Karpas-422 (cell line): ENCODE results near the gene FNIP1. TPM values are rescaled to one million over a fixed set of nuclear protein-coding genes. Genes with fewer than 3 reads are reported as not detected.
"Not testable (repeated sequence)": the region's sequence is repeated elsewhere in the genome, so short reads cannot be mapped to it uniquely, and the experiment has no call there.

Source experiments
- DNase-seq: peaks from one replicate; pipeline ENCODE4 v3.0.0-alpha.2; 2015
- H2AFZ ChIP-seq: fragments of 200-600 bp; sonication (generic); 2 replicates; pipeline ENCODE4 v1.6.1; 2014; ENCODE audit warnings: antibody characterized with exemption, low read length, mixed read lengths
- H3K27ac ChIP-seq: fragments of 200-600 bp; sonication (generic); 2 replicates; pipeline ENCODE4 v1.5.1; 2014; ENCODE audit warnings: mild to moderate bottlenecking, low read length, moderate library complexity
- H3K27me3 ChIP-seq: fragments of 200-600 bp; sonication (generic); 2 replicates; pipeline ENCODE4 v1.6.1; 2014; ENCODE audit warnings: low read length, mixed read lengths
- H3K36me3 ChIP-seq: fragments of 200-600 bp; sonication (generic); 2 replicates; pipeline ENCODE4 v1.6.1; 2014; ENCODE audit warnings: low read length, mixed read lengths; ENCODE audit not compliant: insufficient read depth
- H3K4me1 ChIP-seq: fragments of 200-600 bp; sonication (generic); 2 replicates; pipeline ENCODE4 v1.6.1; 2014; ENCODE audit warnings: mild to moderate bottlenecking, low read length, mixed read lengths
- H3K4me2 ChIP-seq: fragments of 200-600 bp; sonication (generic); 2 replicates; pipeline ENCODE4 v1.6.1; 2014; ENCODE audit warnings: low read length, low read depth, mild to moderate bottlenecking; ENCODE audit not compliant: poor library complexity, severe bottlenecking
- H3K4me3 ChIP-seq: fragments of 200-600 bp; sonication (generic); 2 replicates; pipeline ENCODE4 v1.5.1; 2014; ENCODE audit warnings: mild to moderate bottlenecking, antibody characterized with exemption, low read length, mixed read lengths
- H3K79me2 ChIP-seq: fragments of 200-600 bp; sonication (generic); 2 replicates; pipeline ENCODE4 v1.6.1; 2014; ENCODE audit warnings: mild to moderate bottlenecking, low read length, mixed read lengths
- H3K9ac ChIP-seq: fragments of 200-600 bp; sonication (generic); 2 replicates; pipeline ENCODE4 v1.6.0; 2014; ENCODE audit warnings: low read length
- H3K9me2 ChIP-seq: fragments of 200-600 bp; sonication (generic), shearing (Covaris generic); replicated peaks from 2 replicates; pipeline ENCODE4 v1.6.0; 2014; ENCODE audit warnings: mild to moderate bottlenecking, low read length, moderate library complexity; ENCODE audit not compliant: insufficient read depth
- H3K9me3 ChIP-seq: fragments of 300-700, 200-600 bp; sonication (generic); 2 replicates; pipeline ENCODE4 v1.6.1; 2014; ENCODE audit warnings: low read length, mixed read lengths
- H4K20me1 ChIP-seq: fragments of 200-600 bp; sonication (generic); 2 replicates; pipeline ENCODE4 v1.6.1; 2014; ENCODE audit warnings: mild to moderate bottlenecking, antibody characterized with exemption, low read length, low read depth; ENCODE audit not compliant: insufficient read depth
- total RNA-seq: library from RNA; depleted of rRNA; stranded (reverse); fragments of >200 nt; shearing (Covaris generic); gene quantifications from 2 replicates; pipeline ENCODE4 v1.2.3, GENCODE V29; 2014; ENCODE audit warnings: low replicate concordance

Gene FNIP1
- total RNA-seq, 1 experiment from 2014 or later = 56.2 TPM

GRCh38 chr5:131630208-131630962, 166.4 kb downstream of the FNIP1 start:
- Histone ChIP-seq H3K27me3 (no peaks in the 10 kb centered on the region), H3K36me3 (peaks cover 15% of the 10 kb centered on the region), H3K9me2 (no peaks in the 10 kb centered on the region), H4K20me1 (no peaks in the 10 kb centered on the region), H3K4me2 (peak overlapping the region; percentile 67), H3K27ac (no peak overlapping the region), H3K9ac (no peak overlapping the region), H3K4me3 (no peak overlapping the region), H3K4me1 (peaks cover 39% of the 10 kb centered on the region), H3K9me3 (no peaks in the 10 kb centered on the region), H3K79me2 (peaks cover 97% of the 10 kb centered on the region), H2AFZ (no peak overlapping the region)
- no peak for DNase-seq

DNA sequence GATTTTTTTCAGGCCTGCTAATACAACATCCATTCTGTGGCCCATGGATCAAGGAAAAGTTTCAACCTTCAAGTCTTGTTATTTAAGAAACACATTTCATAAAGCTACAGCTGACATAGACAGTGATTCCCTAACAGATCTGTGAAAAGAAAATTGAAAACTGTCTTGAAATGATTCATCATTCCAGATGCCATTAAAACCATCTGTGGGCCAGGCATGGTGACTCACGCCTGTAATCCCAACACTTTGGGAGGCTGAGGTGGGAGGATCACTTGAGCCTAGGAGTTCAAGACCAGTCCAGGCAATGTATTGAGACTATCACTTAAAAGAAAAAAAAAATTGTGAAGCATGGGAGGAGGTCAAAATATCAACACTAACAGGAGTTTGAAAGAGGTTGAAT, 167.8 kb downstream of the FNIP1 start:
- no peaks in the 10 kb centered on the region for H3K9me3 ChIP-seq
- no peak overlapping the region for H3K4me3 ChIP-seq
- H3K36me3 ChIP-seq = peaks cover 21% of the 10 kb centered on the region
- H3K9ac ChIP-seq = no peak overlapping the region
- no peak overlapping the region for H2AFZ ChIP-seq
- no peak for DNase-seq
- H3K4me1 ChIP-seq = peaks cover 39% of the 10 kb centered on the region
- no peak overlapping the region for H3K27ac ChIP-seq
- no peaks in the 10 kb centered on the region for H4K20me1 ChIP-seq
- no peaks in the 10 kb centered on the region for H3K9me2 ChIP-seq
- no peak overlapping the region for H3K4me2 ChIP-seq
- H3K27me3 ChIP-seq = no peaks in the 10 kb centered on the region
- peaks cover 100% of the 10 kb centered on the region for H3K79me2 ChIP-seq

GRCh38 chr5:131627207-131627865, 169.5 kb downstream of the FNIP1 start:
- Histone ChIP-seq H3K4me1 (peaks cover 28% of the 10 kb centered on the region), H3K4me2 (no peak overlapping the region), H3K36me3 (peaks cover 24% of the 10 kb centered on the region), H3K79me2 (peaks cover 100% of the 10 kb centered on the region), H4K20me1 (no peaks in the 10 kb centered on the region; the same call in 1 of the 2 replicates), H3K4me3 (no peak overlapping the region), H3K27ac (no peak overlapping the region), H3K9ac (no peak overlapping the region), H2AFZ (no peak overlapping the region), H3K27me3 (no peaks in the 10 kb centered on the region), H3K9me2 (no peaks in the 10 kb centered on the region), H3K9me3 (no peaks in the 10 kb centered on the region)
- DNase-seq = no peak

GRCh38 chr5:131622633-131623032, 174.2 kb downstream of the FNIP1 start:
- Histone ChIP-seq H3K4me2 (no peak overlapping the region), H3K27ac (no peak overlapping the region), H2AFZ (no peak overlapping the region), H3K9me3 (no peaks in the 10 kb centered on the region), H4K20me1 (peaks cover 17% of the 10 kb centered on the region; the same call in 1 of the 2 replicates), H3K27me3 (no peaks in the 10 kb centered on the region), H3K36me3 (peaks cover 38% of the 10 kb centered on the region), H3K4me1 (peaks cover 17% of the 10 kb centered on the region; the same call in 1 of the 2 replicates), H3K4me3 (no peak overlapping the region), H3K79me2 (peaks cover 100% of the 10 kb centered on the region), H3K9me2 (no peaks in the 10 kb centered on the region), H3K9ac (no peak overlapping the region)
- no peak for DNase-seq

DNA sequence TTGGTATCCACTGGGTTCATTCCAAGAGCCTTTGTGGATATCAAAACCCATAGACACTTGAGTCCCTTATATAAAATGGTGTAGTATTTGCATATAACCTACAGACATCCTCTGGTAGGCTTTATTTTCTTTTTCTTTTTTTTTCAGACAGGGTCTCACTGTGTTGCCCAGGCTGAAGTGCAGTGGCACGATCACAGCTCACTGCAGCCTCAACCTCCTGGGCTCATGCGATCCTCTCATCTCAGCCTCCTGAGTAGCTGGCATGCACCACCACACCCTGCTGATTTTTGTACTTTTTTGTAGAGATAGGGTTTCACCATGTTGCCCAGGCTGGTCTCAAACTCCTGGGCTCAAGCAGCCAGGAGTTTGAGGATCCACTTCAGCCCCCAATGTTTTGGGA, 175.7 kb downstream of the FNIP1 start:
- H3K9me3 ChIP-seq, H3K4me3 ChIP-seq, H3K27ac ChIP-seq, DNase-seq, H3K4me2 ChIP-seq, H2AFZ ChIP-seq, H3K27me3 ChIP-seq, H3K9ac ChIP-seq, H3K9me2 ChIP-seq: not testable (repeated sequence)
- Histone ChIP-seq H4K20me1 (peaks cover 20% of the 10 kb centered on the region; the same call in 1 of the 2 replicates), H3K36me3 (peaks cover 35% of the 10 kb centered on the region), H3K79me2 (peaks cover 100% of the 10 kb centered on the region), H3K4me1 (peaks cover 17% of the 10 kb centered on the region; the same call in 1 of the 2 replicates)

GRCh38 chr5:131619102-131619501, 177.7 kb downstream of the FNIP1 start:
- peaks cover 30% of the 10 kb centered on the region for H3K36me3 ChIP-seq
- no peaks in the 10 kb centered on the region for H3K9me3 ChIP-seq
- H3K9ac ChIP-seq = no peak overlapping the region
- H3K4me1 ChIP-seq = peaks cover 17% of the 10 kb centered on the region; the same call in 1 of the 2 replicates
- H3K27me3 ChIP-seq = no peaks in the 10 kb centered on the region
- peaks cover 30% of the 10 kb centered on the region for H4K20me1 ChIP-seq
- H3K4me3 ChIP-seq = no peak overlapping the region
- no peak for DNase-seq
- H3K9me2 ChIP-seq = no peaks in the 10 kb centered on the region
- H3K4me2 ChIP-seq = no peak overlapping the region
- peaks cover 100% of the 10 kb centered on the region for H3K79me2 ChIP-seq
- H3K27ac ChIP-seq = no peak overlapping the region
- H2AFZ ChIP-seq = no peak overlapping the region

- peaks cover 37% of the 10 kb centered on the region for H4K20me1 ChIP-seq
- peaks cover 19% of the 10 kb centered on the region for H3K36me3 ChIP-seq
- H3K27ac ChIP-seq = no peak overlapping the region
Observed at GRCh38 chr5:131617140-131617822, 179.5 kb downstream of the FNIP1 start.

GRCh38 chr5:131615957-131616356, 180.9 kb downstream of the FNIP1 start:
- Histone ChIP-seq H3K9ac (no peak overlapping the region), H2AFZ (no peak overlapping the region), H3K4me3 (no peak overlapping the region), H4K20me1 (peaks cover 26% of the 10 kb centered on the region), H3K27ac (no peak overlapping the region), H3K36me3 (peaks cover 12% of the 10 kb centered on the region; the same call in 1 of the 2 replicates), H3K79me2 (peaks cover 100% of the 10 kb centered on the region), H3K27me3 (no peaks in the 10 kb centered on the region), H3K9me2 (no peaks in the 10 kb centered on the region), H3K4me2 (no peak overlapping the region), H3K9me3 (no peaks in the 10 kb centered on the region), H3K4me1 (peaks cover 11% of the 10 kb centered on the region; the same call in 1 of the 2 replicates)
- DNase-seq = no peak

More at GRCh38 chr5:131617140-131617822, 179.5 kb downstream of the FNIP1 start:
- peaks cover 17% of the 10 kb centered on the region; the same call in 1 of the 2 replicates for H3K4me1 ChIP-seq
- H3K4me3 ChIP-seq = no peak overlapping the region
- no peak for DNase-seq
- no peak overlapping the region for H3K4me2 ChIP-seq
- no peak overlapping the region for H3K9ac ChIP-seq
- H3K79me2 ChIP-seq = peaks cover 100% of the 10 kb centered on the region
- no peaks in the 10 kb centered on the region for H3K9me3 ChIP-seq
- no peaks in the 10 kb centered on the region for H3K9me2 ChIP-seq
- no peak overlapping the region for H2AFZ ChIP-seq
- no peaks in the 10 kb centered on the region for H3K27me3 ChIP-seq
